Endothelial cell (in vitro differentiated cells): ENCODE results near the gene KIF13A. TPM values are rescaled to one million over a fixed set of nuclear protein-coding genes. Genes with fewer than 3 reads are reported as not detected.
"Not testable (repeated sequence)": the region's sequence is repeated elsewhere in the genome, so short reads cannot be mapped to it uniquely, and the experiment has no call there.

Source experiments
- DNase-seq: peaks from one replicate; pipeline ENCODE4 v3.0.0; 2021; ENCODE audit warnings: low spot score
- H3K27ac Mint-ChIP-seq: one replicate; pipeline ENCODE4 v1.8.0; 2021; ENCODE audit warnings: mixed read lengths, inconsistent platforms; ENCODE audit not compliant: unreplicated experiment
- H3K27me3 Mint-ChIP-seq: one replicate; pipeline ENCODE4 v1.8.0; 2021; ENCODE audit warnings: mild to moderate bottlenecking, moderate library complexity, mixed read lengths, inconsistent platforms; ENCODE audit not compliant: unreplicated experiment
- H3K36me3 Mint-ChIP-seq: one replicate; pipeline ENCODE4 v1.8.0; 2021; ENCODE audit warnings: mild to moderate bottlenecking, low read depth, mixed read lengths, inconsistent platforms; ENCODE audit not compliant: unreplicated experiment
- H3K4me1 Mint-ChIP-seq: one replicate; pipeline ENCODE4 v1.8.0; 2021; ENCODE audit warnings: mild to moderate bottlenecking, mixed read lengths, inconsistent platforms; ENCODE audit not compliant: unreplicated experiment
- H3K4me3 Mint-ChIP-seq: one replicate; pipeline ENCODE4 v1.8.0; 2021; ENCODE audit warnings: mild to moderate bottlenecking, mixed read lengths, inconsistent platforms; ENCODE audit not compliant: unreplicated experiment
- H3K9me3 Mint-ChIP-seq: one replicate; pipeline ENCODE4 v1.8.0; 2021; ENCODE audit warnings: mixed read lengths, inconsistent platforms; ENCODE audit not compliant: unreplicated experiment
- total RNA-seq: library from RNA; stranded (reverse); fragmentation: NEBNext Ultra II Directional; extraction: Animal tissue kit (Norgen Biotek cat#: 25700); gene quantifications from one replicate; pipeline ENCODE4 v1.2.1, GENCODE V29; 2021; ENCODE audit not compliant: unreplicated experiment
- TF ChIP-seq, protein P1 (sequence below): fragments of 200-600 bp; sonication (generic); IDR thresholded peaks from one replicate; pipeline ENCODE4 v1.5.0; 2021; ENCODE audit warnings: antibody characterized with exemption; ENCODE audit not compliant: unreplicated experiment

Gene KIF13A
- total RNA-seq, 1 donor from 2014 or later: 139 TPM

DNA sequence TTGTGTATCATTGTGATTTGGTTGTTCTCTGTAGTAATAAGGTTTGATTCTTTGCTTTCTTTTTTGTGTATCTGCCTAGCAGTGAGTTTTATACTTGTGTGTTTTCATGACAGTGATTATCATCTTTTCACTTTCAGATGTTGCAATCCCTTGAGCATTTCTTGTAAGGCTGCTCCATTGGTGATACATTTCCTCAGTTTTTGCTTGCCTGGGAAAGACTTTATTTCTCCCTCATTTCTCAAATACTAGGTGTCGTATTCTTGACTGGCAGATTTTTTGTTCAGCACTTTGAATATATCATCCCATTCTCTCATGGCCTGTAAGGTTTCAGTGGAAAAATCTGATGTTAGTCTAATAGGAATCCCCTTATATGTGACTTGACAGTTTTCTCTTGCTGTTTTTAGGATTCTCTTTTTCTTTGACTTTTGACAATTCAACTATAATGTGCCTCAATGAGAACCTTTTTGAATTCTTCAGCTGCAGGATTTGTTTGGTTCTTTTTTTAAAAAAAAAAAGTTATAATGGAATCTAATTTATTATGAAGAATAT is 249.7 kb downstream of the KIF13A start:
- Mint-ChIP-seq H3K36me3 (peaks cover 7% of the 10 kb centered on the region), H3K27ac (no peak overlapping the region), H3K27me3 (peaks cover 5% of the 10 kb centered on the region), H3K4me1 (peaks cover 8% of the 10 kb centered on the region), H3K4me3 (no peak overlapping the region), H3K9me3 (peaks cover 8% of the 10 kb centered on the region)
- TF ChIP-seq, protein P1, sequence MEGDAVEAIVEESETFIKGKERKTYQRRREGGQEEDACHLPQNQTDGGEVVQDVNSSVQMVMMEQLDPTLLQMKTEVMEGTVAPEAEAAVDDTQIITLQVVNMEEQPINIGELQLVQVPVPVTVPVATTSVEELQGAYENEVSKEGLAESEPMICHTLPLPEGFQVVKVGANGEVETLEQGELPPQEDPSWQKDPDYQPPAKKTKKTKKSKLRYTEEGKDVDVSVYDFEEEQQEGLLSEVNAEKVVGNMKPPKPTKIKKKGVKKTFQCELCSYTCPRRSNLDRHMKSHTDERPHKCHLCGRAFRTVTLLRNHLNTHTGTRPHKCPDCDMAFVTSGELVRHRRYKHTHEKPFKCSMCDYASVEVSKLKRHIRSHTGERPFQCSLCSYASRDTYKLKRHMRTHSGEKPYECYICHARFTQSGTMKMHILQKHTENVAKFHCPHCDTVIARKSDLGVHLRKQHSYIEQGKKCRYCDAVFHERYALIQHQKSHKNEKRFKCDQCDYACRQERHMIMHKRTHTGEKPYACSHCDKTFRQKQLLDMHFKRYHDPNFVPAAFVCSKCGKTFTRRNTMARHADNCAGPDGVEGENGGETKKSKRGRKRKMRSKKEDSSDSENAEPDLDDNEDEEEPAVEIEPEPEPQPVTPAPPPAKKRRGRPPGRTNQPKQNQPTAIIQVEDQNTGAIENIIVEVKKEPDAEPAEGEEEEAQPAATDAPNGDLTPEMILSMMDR: no peak
- DNase-seq: no peak

DNA sequence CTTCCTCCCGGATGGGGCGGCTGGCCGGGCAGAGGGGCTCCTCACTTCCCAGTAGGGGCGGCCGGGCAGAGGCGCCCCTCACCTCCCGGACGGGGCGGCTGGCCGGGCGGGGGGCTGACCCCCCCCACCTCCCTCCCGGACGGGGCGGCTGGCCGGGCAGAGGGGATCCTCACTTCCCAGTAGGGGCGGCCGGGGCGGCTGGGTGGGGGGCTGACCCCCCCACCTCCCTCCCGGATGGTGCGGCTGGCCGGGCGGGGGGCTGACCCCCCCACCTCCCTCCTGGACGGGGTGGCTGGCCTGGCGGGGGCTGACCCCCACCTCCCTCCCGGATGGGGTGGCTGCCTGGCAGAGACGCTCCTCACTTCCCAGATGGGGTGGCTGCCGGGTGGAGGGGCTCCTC is 252.1 kb downstream of the KIF13A start:
- H3K9me3 Mint-ChIP-seq: peaks cover 13% of the 10 kb centered on the region
- not testable (repeated sequence) for H3K4me1 Mint-ChIP-seq, H3K27me3 Mint-ChIP-seq, H3K4me3 Mint-ChIP-seq, H3K36me3 Mint-ChIP-seq, H3K27ac Mint-ChIP-seq, DNase-seq

DNA sequence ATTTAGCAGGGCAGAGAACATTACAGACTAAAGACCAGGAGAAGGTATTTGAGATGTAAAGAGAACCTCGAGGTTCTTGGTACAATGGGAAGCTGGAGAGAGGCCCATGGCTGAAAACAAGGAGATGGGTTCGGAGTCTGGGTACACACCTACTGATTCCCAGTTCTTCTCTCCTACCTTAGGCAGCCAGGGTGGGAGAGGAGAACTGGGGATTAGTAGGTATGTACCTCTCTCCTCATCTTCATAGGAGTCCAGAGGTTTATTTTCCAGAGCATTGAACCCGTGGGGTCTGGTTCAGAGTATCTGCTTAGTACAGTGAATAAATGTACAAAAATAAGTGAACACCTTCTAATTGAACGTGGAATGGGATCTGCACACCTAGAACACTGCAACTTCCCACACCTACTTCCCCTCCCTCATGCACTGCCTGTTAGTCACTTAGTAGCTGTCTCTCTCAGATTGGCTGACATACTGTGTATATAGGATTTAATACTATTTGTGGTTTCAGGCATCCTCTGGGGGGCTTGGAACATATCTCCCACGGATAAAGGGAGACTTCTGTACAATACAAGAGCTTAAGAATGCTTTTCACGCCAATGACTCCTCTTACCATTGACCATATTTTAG is 257.2 kb downstream of the KIF13A start:
- no peaks in the 10 kb centered on the region for H3K36me3 Mint-ChIP-seq
- no peak overlapping the region for H3K27ac Mint-ChIP-seq
- no peak for DNase-seq
- H3K4me3 Mint-ChIP-seq: no peak overlapping the region
- TF ChIP-seq, protein P1: no peak
- peaks cover 2% of the 10 kb centered on the region for H3K4me1 Mint-ChIP-seq
- H3K27me3 Mint-ChIP-seq: peaks cover 1% of the 10 kb centered on the region
- H3K9me3 Mint-ChIP-seq: peaks cover 5% of the 10 kb centered on the region

DNA sequence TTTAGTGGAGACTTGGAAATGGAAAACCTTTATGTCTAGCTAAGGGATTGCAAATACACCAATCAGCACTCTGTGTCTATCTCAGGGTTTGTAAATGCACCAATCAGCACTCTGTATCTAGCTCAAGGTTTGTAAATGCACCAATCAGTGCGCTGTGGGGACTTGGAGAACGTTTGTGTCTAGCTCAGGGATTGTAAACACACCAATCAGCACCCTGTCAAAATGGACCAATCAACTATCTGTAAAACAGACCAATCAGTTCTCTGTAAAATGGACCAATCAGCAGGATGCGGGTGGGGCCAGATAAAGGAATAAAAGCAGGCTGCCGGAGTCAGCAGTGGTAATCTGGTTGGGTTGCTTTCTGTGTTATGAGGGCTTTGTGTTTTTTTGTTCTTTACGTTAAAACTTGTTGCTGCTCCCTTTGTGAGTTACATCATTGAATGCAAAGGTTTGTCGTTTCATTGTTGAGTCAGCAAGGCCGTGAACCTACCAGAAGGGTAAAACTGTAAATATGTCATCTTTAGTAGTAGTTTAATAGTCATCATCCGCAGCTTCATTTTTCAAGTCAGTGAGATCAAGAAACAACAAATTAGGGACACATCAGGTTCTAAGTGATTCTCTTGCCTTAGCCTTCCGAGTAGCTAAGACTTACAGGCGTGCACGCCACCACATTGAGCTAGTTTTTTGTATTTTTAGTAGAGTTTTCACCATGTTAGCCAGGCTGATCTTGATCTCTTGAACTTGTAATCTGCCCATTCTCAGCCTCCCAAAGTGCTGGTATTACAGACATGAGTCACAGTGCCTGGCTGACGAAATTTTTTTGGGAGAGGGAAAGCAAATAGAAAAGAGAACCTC is 258.0 kb downstream of the KIF13A start:
- DNase-seq: no peak
- TF ChIP-seq, protein P1: no peak
- peaks cover 1% of the 10 kb centered on the region for H3K27me3 Mint-ChIP-seq
- no peak overlapping the region for H3K4me3 Mint-ChIP-seq
- H3K27ac Mint-ChIP-seq: no peak overlapping the region
- H3K36me3 Mint-ChIP-seq: no peaks in the 10 kb centered on the region
- peaks cover 6% of the 10 kb centered on the region for H3K4me1 Mint-ChIP-seq
- peaks cover 5% of the 10 kb centered on the region for H3K9me3 Mint-ChIP-seq

DNA sequence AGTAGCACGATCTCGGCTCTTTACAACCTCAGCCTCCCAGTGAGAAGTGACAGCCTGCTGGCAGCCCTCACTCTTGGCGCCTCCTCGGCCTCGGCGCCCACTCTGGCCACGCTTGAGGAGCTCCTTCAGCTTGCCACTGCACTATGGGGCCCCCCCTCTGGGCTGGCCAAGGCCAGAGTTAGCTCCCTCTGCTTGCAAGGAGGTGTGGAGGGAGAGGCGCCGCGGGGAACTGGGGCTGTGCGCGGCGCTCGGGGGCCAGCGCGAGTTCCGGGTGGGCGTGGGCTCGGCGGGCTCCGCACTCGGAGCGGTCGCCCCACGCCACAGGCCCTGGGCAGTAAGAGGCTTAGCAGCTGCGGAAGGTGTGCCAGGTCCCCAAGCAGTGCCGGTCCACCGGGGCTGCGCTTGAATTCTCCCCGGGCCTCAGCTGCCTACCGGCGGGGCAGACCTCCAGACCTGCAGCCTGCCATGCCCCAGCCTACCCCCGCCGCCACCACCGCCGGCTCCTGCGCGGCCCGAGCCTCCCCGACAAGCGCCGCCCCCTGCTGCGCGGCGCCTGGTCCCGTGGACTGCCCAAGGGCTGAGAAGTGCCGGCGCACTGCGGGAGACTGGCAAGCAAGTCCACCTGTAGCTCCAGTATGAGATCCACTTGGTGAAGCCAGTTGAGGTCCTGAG is 258.7 kb downstream of the KIF13A start:
- TF ChIP-seq, protein P1: no peak
- no peak overlapping the region for H3K27ac Mint-ChIP-seq
- H3K9me3 Mint-ChIP-seq: peaks cover 5% of the 10 kb centered on the region
- no peak overlapping the region for H3K4me3 Mint-ChIP-seq
- no peaks in the 10 kb centered on the region for H3K36me3 Mint-ChIP-seq
- H3K27me3 Mint-ChIP-seq: peaks cover 1% of the 10 kb centered on the region
- no peak for DNase-seq
- peaks cover 6% of the 10 kb centered on the region for H3K4me1 Mint-ChIP-seq
